C4-2B (cell line): ENCODE data around the gene SLC24A4.

Source experiments
- CTCF ChIP-seq: fragments of 450-650 bp; conservative IDR thresholded peaks from 2 replicates; pipeline ENCODE4 v1.5.1; 2017; ENCODE audit warnings: mild to moderate bottlenecking
- ZFX ChIP-seq: fragments of 450-650 bp; IDR thresholded peaks from 2 replicates; pipeline ENCODE4 v1.6.1; 2017

GRCh38 chr14:92516966-92517506, 194.1 kb downstream of the SLC24A4 start:
- TF ChIP-seq CTCF: no peak
- TF ChIP-seq ZFX: no peak
